B cell (primary cell): ENCODE data around the gene AFF3.

ENCODE experiments used
- CTCF ChIP-seq: fragments of 200-600 bp; IDR thresholded peaks from one replicate; pipeline ENCODE4 v1.8.0; 2022; ENCODE audit warnings: antibody characterized with exemption, mild to moderate bottlenecking
- EZH2 ChIP-seq: IDR thresholded peaks from 2 replicates; pipeline ENCODE4 v1.6.1; 2012; ENCODE audit warnings: borderline replicate concordance, low read depth, mild to moderate bottlenecking, moderate library complexity, low read length; ENCODE audit not compliant: insufficient read depth, poor library complexity, severe bottlenecking

- no peak for TF ChIP-seq CTCF
- no peak for TF ChIP-seq EZH2
Measured at GRCh38 chr2:99544608-99545007, 597.8 kb downstream of the AFF3 start.
